Glomerular endothelial cell (primary cell): ENCODE data around the gene SDSL. TPM values are rescaled to one million over a fixed set of nuclear protein-coding genes. Genes with fewer than 3 reads are reported as not detected.

Experiments used
- DNase-seq: peaks from one replicate; pipeline ENCODE4 v3.0.0-alpha.2; 2011; ENCODE audit warnings: low read depth, low spot score; ENCODE audit errors: extremely low read depth
- total RNA-seq: library from RNA; depleted of rRNA; stranded (reverse); fragments of >200 nt; gene quantifications from 2 replicates; pipeline ENCODE4 v1.2.3, GENCODE V29; 2015

The SDSL gene
- total RNA-seq, 1 donor from 2014 or later, result 4.3 TPM

GRCh38 chr12:113477171-113477841 is 55.1 kb downstream of the SDSL start:
- DNase-seq, result no peak

- DNase-seq, result no peak
Observed at GRCh38 chr12:113477842-113478215, 55.6 kb downstream of the SDSL start.

- no peak for DNase-seq
Observed at GRCh38 chr12:113478351-113479011, 56.3 kb downstream of the SDSL start.

- DNase-seq, result no peak
Observed at GRCh38 chr12:113479216-113479589, 57.0 kb downstream of the SDSL start.

GRCh38 chr12:113479590-113480335 is 57.6 kb downstream of the SDSL start:
- DNase-seq, result no peak

DNA sequence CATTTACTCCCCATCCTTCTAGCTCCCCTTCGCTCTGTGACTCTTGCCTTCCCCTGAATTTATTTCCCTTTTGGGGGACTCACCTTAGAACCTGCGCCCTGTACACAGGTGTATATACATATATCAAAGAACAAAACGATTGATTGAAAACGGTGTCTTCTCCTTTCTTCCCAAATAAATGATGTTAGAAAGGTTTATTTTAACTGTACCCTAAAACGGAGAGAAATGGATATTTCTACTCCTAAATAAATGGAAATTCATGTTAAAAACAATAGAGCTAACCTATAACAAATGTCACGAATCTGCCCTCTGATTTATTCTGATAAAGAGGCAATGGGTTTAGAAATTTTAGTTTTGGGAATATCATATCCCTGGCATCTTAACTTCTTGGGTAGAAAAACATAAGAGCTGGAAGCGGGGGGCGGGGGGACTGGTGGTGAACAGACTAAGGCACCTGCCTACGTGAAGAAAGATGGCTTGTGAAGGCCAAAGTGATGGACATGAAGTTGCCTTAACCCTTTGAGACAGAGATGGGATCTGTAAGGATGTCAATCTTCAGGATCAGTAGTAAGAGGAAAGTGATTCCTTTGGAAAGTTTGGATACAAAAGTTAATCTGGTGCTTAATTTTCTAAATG is 58.3 kb downstream of the SDSL start:
- no peak for DNase-seq

DNA sequence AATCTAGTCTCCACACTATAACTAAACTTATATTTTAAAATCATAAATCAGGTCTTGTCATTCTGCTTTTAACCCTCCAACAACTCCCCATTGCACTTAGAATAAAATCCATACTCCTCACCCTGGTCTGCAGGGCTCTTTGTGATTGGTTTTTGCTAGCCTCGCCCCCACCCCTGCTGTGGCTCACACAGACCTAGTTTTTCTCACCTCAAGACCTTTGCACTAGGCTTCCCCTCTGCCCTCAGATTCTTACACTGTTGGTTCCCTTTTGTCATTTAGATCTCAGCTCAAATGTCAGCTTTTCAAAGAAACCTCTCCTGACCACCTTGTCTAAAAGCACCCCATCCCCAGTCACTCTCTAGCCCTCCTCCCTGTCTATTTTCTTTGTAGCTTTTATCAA is 60.2 kb downstream of the SDSL start:
- no peak for DNase-seq

GRCh38 chr12:113485330-113485729 is 63.1 kb downstream of the SDSL start:
- no peak for DNase-seq

GRCh38 chr12:113486722-113487121 is 64.5 kb downstream of the SDSL start:
- no peak for DNase-seq

Other genes starting within 250 kb of the SDSL start
- 57.5 and 71.2 TPM in 2 replicates for gene DDX54, start 236.9 kb upstream of the SDSL start, total RNA-seq
- gene RITA1, start 236.7 kb upstream of the SDSL start, total RNA-seq, result 24.3 and 33.0 TPM in 2 replicates
- gene TPCN1, start 200.9 kb upstream of the SDSL start, total RNA-seq, result 28.1 and 29.5 TPM in 2 replicates
- gene SLC8B1, start 87.3 kb upstream of the SDSL start, total RNA-seq, result 23.7 and 29.1 TPM in 2 replicates
- 94.9 and 96.5 TPM in 2 replicates for gene PLBD2, start 63.8 kb upstream of the SDSL start, total RNA-seq
- gene SDS, start 18.5 kb upstream of the SDSL start, total RNA-seq, result not detected in 2 replicates
- not detected in 2 replicates for gene LHX5, start 49.5 kb downstream of the SDSL start, total RNA-seq